T-helper 2 cell (primary cell): ENCODE results near the gene ZNF687.

Experiments used
- DNase-seq, 5 experiments: peaks; one replicate each; pipeline versions ENCODE4 v3.0.0 to v3.0.0-alpha.2; 2012 to 2022

The ZNF687 gene

GRCh38 chr1:151277249-151277648, 4.8 kb upstream of the ZNF687 start:
- no peak for DNase-seq

GRCh38 chr1:151281225-151281968, 702 bp upstream of the ZNF687 start:
- DNase-seq: peak; percentile 86 to 97 (median 92)

- peak in 2 of 5 experiments; percentile 10 to 39 for DNase-seq
Observed at GRCh38 chr1:151282883-151283725, 1.0 kb downstream of the ZNF687 start.

GRCh38 chr1:151284013-151284577, 2.0 kb downstream of the ZNF687 start:
- DNase-seq: no peak

- DNase-seq: no peak
Observed at GRCh38 chr1:151286619-151287340, 4.7 kb downstream of the ZNF687 start.

GRCh38 chr1:151287341-151287699, 5.2 kb downstream of the ZNF687 start:
- no peak for DNase-seq

GRCh38 chr1:151287767-151288500, 5.8 kb downstream of the ZNF687 start:
- DNase-seq: no peak

GRCh38 chr1:151288502-151288901, 6.4 kb downstream of the ZNF687 start:
- DNase-seq: no peak

GRCh38 chr1:151289080-151289935, 7.2 kb downstream of the ZNF687 start:
- DNase-seq: no peak

- no peak for DNase-seq
Observed at GRCh38 chr1:151289991-151290708, 8.1 kb downstream of the ZNF687 start.

- no peak for DNase-seq
Observed at GRCh38 chr1:151290709-151291303, 8.7 kb downstream of the ZNF687 start.

GRCh38 chr1:151292207-151293030, 10.3 kb downstream of the ZNF687 start:
- DNase-seq: no peak

GRCh38 chr1:151293093-151293492, 11.0 kb downstream of the ZNF687 start:
- no peak for DNase-seq

- DNase-seq: no peak
Observed at GRCh38 chr1:151294742-151295462, 12.8 kb downstream of the ZNF687 start.

GRCh38 chr1:151309811-151310323, 27.8 kb downstream of the ZNF687 start:
- DNase-seq: no peak

- no peak for DNase-seq
Observed at GRCh38 chr1:151311011-151311410, 28.9 kb downstream of the ZNF687 start.

GRCh38 chr1:151311589-151312331, 29.7 kb downstream of the ZNF687 start:
- DNase-seq: peak in 2 of 5 experiments; percentile 67 to 70
